GM06990 (cell line): Measurements from ENCODE around the gene JARID2.

Source experiments
- DNase-seq: peaks from one replicate; pipeline ENCODE4 v3.0.0-alpha.2; 2011; ENCODE audit not compliant: insufficient read length; ENCODE audit errors: extremely low read depth
- H3K27me3 ChIP-seq: replicated peaks from 2 replicates; pipeline ENCODE4 v1.6.0; 2011; ENCODE audit warnings: low read length; ENCODE audit not compliant: control insufficient read depth, insufficient read depth
- H3K36me3 ChIP-seq: 2 replicates; pipeline ENCODE4 v1.5.1; 2011; ENCODE audit warnings: low read length; ENCODE audit not compliant: control insufficient read depth, insufficient read depth
- H3K4me3 ChIP-seq: replicated peaks from 2 replicates; pipeline ENCODE4 v1.5.1; 2011; ENCODE audit warnings: low read depth, mild to moderate bottlenecking, control low read depth, low read length
- CTCF ChIP-seq: IDR thresholded peaks from 2 replicates; pipeline ENCODE4 v1.5.1; 2011; ENCODE audit warnings: low read length, control low read depth, mild to moderate bottlenecking, inconsistent platforms; ENCODE audit not compliant: insufficient read depth, poor library complexity, severe bottlenecking

Gene JARID2

DNA sequence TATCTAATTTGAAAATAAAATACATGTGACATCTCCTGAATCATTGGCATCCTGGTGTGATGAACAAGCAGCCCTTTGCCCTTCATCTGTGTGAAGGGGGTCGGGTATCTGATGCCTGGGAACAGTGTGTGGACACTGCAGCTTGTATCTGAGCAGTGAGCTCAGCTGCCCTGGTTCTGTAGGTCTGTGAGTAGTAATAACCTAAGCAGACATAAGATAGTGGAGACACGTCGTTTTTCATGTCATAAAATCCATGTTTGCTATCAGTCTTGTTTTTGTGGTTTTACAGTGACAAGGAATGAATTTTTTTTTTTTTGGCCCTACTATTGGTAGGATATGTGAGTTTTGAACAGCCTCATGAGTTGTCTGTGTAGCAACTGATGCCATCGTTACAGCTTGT is 133.0 kb downstream of the JARID2 start:
- Histone ChIP-seq H3K36me3 (0 out of 2 replicates have a peak, but pooled peaks cover 2% of the 10 kb centered on the region), H3K27me3 (no peaks in the 10 kb centered on the region), H3K4me3 (no peak overlapping the region)
- DNase-seq, result no peak
- no peak for TF ChIP-seq CTCF

- Histone ChIP-seq H3K36me3 (no peaks in the 10 kb centered on the region), H3K4me3 (no peak overlapping the region), H3K27me3 (no peaks in the 10 kb centered on the region)
- TF ChIP-seq CTCF, result no peak
- no peak for DNase-seq
Observed at GRCh38 chr6:15380351-15380750, 134.5 kb downstream of the JARID2 start.

GRCh38 chr6:15382089-15382488 is 136.2 kb downstream of the JARID2 start:
- H3K27me3 ChIP-seq, result no peaks in the 10 kb centered on the region
- no peak overlapping the region for H3K4me3 ChIP-seq
- no peak for DNase-seq
- H3K36me3 ChIP-seq, result no peaks in the 10 kb centered on the region
- TF ChIP-seq CTCF, result no peak

- DNase-seq, result no peak
- no peak for TF ChIP-seq CTCF
Observed at GRCh38 chr6:15382712-15383111, 136.8 kb downstream of the JARID2 start.

DNA sequence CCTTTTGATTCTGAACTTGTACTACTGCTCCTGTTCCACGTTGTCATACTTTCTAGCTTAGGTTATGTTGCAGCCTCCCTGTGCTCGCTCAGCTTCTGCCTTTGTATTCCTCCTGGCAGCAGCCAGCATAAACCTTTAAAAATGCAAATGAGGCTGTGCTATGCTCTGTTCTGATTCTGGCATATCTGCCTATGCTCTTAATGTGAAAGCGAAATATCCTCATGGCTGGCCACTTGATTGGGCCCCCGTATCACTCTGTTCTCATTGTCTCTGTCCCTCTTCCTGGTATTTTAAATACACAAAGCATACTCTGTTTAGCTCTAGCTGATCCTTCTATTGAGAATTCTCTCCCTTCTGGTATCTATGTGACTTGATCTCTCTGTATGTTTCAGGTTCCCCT is 139.0 kb downstream of the JARID2 start:
- no peak for DNase-seq
- Histone ChIP-seq H3K27me3 (no peaks in the 10 kb centered on the region), H3K4me3 (no peak overlapping the region), H3K36me3 (no peaks in the 10 kb centered on the region)
- no peak for TF ChIP-seq CTCF

More at GRCh38 chr6:15382712-15383111, 136.8 kb downstream of the JARID2 start:
- Histone ChIP-seq H3K27me3 (no peaks in the 10 kb centered on the region), H3K4me3 (no peak overlapping the region), H3K36me3 (no peaks in the 10 kb centered on the region)

DNA sequence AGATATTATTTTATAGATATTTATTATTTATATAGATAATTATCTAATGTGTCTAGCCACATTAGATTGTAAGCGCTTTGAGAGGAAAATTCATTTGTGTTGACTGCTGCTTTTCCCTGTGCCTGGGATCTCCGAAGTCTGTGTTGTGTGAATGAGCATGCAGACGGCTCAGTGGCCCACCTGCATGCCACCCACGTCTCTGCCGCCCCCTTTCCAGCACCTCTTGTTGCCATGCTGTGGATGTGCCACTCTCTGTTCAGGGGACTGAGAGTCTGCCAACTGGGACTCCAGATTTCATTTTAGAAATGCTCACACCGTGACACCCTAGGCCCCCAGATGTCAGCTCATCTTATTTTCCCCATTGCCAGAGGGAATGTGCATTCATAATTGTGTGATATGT is 139.7 kb downstream of the JARID2 start:
- DNase-seq, result no peak
- Histone ChIP-seq H3K27me3 (no peaks in the 10 kb centered on the region), H3K4me3 (no peak overlapping the region), H3K36me3 (no peaks in the 10 kb centered on the region)
- TF ChIP-seq CTCF, result no peak
